Esophagus muscularis mucosa (tissue), 3 donors: ENCODE measurements around the gene NUPR1.

Source experiments
- CTCF ChIP-seq, 3 experiments: fragments of 200-600 bp in 2 of 3; fragments of 450-650 bp in 1 of 3; sonication (generic) in 2 of 3; IDR thresholded peaks; one replicate each; pipeline ENCODE4 v1.5.1; 2017 to 2019; ENCODE audit warnings: antibody characterized with exemption in 3 of 3, mild to moderate bottlenecking in 2 of 3, moderate library complexity in 1 of 3
- POLR2A ChIP-seq: fragments of 450-650 bp; IDR thresholded peaks from one replicate; pipeline ENCODE4 v1.6.1; 2017; ENCODE audit warnings: antibody characterized with exemption, moderate library complexity, mild to moderate bottlenecking, low read depth
- POLR2AphosphoS5 ChIP-seq, 2 donors: sonication (generic); formaldehyde crosslinking; IDR thresholded peaks; one replicate each; pipeline ENCODE4 v1.6.1; 2017; ENCODE audit warnings: antibody characterized with exemption in 2 of 2

DNA sequence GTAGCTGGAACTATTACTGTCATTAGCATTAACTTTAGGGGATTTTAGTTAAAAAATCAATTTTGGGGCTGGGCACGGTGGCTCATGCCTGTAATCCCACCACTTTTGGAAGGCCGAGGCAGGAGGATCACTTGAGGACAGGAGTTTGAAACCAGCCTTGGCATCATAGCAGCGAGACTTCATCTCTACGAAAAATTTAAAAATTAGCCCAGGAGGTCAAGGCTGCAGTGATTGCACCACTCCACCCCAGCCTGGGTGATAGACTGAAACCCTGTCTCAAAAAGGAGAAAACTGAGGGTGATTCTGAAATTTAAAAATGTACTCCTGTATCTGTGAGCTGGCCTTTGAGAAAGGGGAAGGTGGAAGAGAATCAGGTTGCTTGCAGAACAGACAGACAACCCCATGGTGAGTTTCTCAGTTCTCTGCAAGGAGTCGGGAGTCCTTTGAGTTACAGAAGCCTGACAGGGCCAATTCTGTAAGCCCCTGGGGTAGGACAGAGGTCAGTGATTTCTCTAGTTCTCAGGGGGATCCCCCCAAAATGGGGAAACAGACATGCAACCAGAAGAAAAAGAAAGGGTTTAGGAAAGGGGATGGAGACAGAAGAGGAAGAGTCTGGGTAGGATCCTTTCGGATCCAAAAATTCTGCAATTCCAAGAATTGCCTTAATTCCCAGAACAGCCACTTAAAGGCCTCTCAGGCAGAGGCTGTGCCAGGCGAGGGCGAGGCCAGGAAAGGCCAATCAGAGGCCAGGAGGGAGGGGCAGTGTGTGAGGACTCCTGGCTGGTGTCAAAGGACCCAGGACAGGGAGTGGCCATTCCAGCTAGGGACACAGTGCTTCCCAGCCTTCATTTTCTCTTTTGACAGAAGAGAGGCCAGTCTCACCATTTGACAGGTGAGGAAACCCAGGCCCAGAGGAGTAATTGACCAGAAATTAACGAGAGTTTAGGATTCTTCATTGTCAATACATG is 6.7 kb downstream of the NUPR1 start:
- TF ChIP-seq POLR2A (no peak), CTCF (IDR thresholded peaks at IDR 0.05) (no peak), POLR2AphosphoS5 (IDR thresholded peaks at IDR 0.05) (peak; percentile 71 to 79)
